ENCODE results near the gene CYB5A. TPM values are rescaled to one million over a fixed set of nuclear protein-coding genes. Genes with fewer than 3 reads are reported as not detected.

Gene CYB5A
- total RNA-seq, 1 donor from 2014 or later = 57.2 TPM

GRCh38 chr18:74255131-74255616 is 36.6 kb downstream of the CYB5A start:
- DNase-seq (ENCODE audit: low spot score) = peak; percentile 76
- intact Hi-C loops (cut with DNase I) = loop anchor here (5.0 kb wide), 1 partner anchor 37 kb away; the partner anchor contains the start of gene CYB5A

- intact Hi-C loops (cut with DNase I) = no loop called here
Measured at GRCh38 chr18:74252039-74252395, 39.7 kb downstream of the CYB5A start.

DNA sequence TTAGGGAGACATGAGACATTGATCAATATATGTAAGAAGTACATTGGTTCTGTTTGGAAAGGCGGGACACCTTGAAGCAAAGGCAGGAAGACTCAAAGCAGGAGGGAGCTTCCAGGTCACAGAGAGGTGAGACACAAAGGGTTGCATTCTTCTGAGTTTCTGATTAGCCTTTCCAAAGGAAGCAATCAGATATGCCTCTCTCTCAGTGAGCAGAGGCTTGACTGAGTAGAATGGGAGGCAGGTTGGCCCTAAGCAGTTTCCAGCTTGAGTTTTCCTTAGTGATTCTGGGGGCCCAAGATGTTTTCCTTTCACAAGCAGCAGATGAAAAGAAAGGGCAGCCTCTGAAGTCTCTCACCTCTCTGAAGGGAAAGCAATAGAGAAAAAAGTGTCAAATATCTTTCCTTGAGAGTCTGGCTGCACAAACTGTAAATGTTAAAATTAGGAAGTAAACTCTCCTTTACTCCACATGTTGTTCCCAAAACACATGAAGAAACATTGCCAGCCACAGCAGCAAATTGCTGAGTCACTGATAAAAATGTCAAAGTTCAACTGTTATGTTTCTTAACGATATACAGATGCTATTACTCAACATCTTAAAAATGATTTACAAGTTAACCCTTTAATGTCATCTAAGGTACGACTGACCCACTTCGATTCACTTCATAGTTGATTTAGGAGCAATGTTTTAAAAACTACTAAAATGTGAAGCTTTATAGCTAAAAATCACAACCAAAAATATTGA is 40.3 kb downstream of the CYB5A start:
- intact Hi-C loops (cut with DNase I) = no loop called here
- no peak for DNase-seq (ENCODE audit: low spot score)

More at GRCh38 chr18:74252039-74252395, 39.7 kb downstream of the CYB5A start:
- no peak for DNase-seq (ENCODE audit: low spot score)

- no peak for DNase-seq (ENCODE audit: low spot score)
- intact Hi-C loops (cut with DNase I) = no loop called here
Measured at GRCh38 chr18:74250131-74250530, 41.6 kb downstream of the CYB5A start.

- intact Hi-C loops (cut with DNase I) = no loop called here
- DNase-seq (ENCODE audit: low spot score) = no peak
Measured at GRCh38 chr18:74249181-74249968, 42.4 kb downstream of the CYB5A start.

GRCh38 chr18:74248595-74248994 is 43.2 kb downstream of the CYB5A start:
- DNase-seq (ENCODE audit: low spot score) = no peak
- intact Hi-C loops (cut with DNase I) = no loop called here

GRCh38 chr18:74248189-74248588 is 43.6 kb downstream of the CYB5A start:
- DNase-seq (ENCODE audit: low spot score) = no peak
- intact Hi-C loops (cut with DNase I) = no loop called here

DNA sequence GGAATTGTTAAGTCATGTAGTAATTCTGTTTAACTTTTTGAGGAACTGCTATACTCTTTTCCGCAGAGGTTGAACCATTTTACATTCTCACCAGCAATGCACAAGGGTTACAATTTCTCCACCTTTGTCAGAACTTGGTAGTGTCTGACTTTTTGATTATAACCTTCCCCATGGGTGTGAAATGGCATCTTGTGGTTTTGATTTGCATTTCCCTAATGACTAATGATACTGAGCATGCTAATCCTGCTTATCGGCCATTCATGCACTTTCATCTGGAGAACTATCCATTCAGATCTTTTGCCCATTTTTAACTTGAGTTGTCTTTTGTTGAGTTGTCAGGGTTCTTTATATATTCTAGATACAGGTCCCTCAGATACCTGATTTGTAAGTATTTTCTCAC is 47.2 kb downstream of the CYB5A start:
- no peak for DNase-seq (ENCODE audit: low spot score)
- intact Hi-C loops (cut with DNase I) = no loop called here

- DNase-seq (ENCODE audit: low spot score) = no peak
- intact Hi-C loops (cut with DNase I) = loop anchor here (2.0 kb wide), 1 partner anchor 100 kb away; no protein-coding TSS in a partner anchor
Measured at GRCh38 chr18:74243127-74243526, 48.6 kb downstream of the CYB5A start.

DNA sequence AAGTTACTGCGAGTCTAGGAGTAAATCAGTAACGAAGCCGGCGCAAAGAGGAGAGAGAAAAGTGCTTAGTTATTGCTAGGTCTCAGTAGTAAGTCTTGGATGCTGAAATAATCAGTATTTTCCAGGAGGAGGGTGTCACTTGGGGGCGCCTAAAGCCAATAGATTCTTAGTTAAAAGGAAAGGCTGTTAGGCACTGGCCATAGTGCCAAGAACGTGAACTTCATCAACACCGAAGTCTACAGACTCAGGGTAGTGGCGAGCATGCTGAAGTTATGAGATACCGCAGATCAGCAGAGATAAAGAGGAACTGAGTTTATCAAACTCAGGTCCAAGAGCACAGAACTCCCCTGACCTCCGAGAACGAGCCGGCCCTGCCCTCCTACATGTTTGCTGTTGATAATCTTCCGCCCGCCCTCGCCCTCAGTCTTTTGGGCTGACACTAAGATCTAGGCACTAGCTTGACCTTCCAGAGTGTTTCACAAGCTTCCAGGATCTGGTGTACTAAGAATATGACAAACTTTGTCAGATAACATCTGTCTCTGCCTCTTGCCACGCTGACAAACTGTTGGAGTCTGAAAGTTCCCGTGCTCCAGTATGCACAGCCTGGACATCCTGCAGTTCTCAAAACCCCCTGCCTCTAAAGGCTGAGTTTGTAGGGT is 49.2 kb downstream of the CYB5A start:
- intact Hi-C loops (cut with DNase I) = loop anchor here (2.0 kb wide), 1 partner anchor 100 kb away; no protein-coding TSS in a partner anchor
- no peak for DNase-seq (ENCODE audit: low spot score)

DNA sequence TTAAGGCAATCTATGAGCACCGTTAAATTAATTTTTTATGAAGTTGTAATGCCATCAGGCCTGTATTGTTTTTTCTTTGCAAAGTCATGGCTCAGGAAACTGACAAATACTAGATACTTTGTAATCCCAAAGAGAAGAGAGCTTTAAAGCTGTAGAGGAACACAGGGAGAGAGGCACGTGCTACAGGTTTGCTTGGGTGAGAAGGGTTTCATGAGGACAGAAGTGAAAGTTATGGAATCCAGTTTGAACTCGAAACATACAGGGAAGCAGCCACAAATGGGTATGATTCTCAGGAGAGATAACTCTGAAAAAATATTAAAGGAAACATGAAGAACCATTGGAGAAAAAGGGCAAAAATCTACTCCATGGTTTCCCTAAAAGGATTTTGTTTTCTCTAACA is 49.8 kb downstream of the CYB5A start:
- intact Hi-C loops (cut with DNase I) = loop anchor here (2.0 kb wide), 1 partner anchor 101 kb away; no protein-coding TSS in a partner anchor

GRCh38 chr18:74241426-74241825 is 50.3 kb downstream of the CYB5A start:
- intact Hi-C loops (cut with DNase I) = no loop called here
- DNase-seq (ENCODE audit: low spot score) = no peak

More for the DNA sequence above, 49.8 kb downstream of the CYB5A start:
- DNase-seq (ENCODE audit: low spot score) = no peak

DNA sequence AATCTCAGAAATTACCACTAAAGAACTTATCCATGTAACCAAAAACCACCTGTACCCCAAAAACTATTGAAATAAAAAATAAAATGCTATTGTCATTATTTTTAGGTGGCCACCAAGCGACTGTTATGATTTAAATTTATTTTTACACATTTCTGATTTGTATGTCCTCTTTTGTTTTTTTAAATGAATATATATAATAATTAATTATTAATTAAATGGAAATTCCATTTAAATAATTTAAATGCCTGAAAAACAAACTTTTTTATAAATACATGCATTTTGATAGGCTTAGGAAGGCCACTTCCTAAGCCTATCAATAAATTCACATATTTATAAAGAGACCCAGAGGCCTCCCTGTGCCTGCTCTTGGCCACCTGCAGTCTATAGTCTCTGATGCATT is 52.2 kb downstream of the CYB5A start:
- intact Hi-C loops (cut with DNase I) = no loop called here
- no peak for DNase-seq (ENCODE audit: low spot score)

GRCh38 chr18:74234326-74235171 is 57.2 kb downstream of the CYB5A start:
- no peak for DNase-seq (ENCODE audit: low spot score)

DNA sequence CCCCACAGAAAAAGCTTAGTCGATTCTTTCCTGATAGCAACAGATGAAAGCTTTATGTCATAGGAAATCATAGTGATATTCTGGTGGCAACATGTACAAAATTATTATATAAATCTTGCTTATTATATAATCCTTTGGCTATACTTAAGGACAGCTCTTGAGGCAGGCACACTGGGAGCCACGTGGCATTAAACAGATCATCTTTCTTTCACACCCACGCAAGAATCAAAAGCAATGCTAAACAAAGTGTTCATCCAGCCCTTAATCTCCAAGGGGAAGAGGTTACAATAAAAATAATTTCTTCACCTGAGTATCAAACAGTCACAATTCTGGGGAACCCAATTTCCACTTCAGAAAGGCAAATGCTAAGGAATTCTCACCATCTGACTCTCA is 57.8 kb downstream of the CYB5A start:
- intact Hi-C loops (cut with DNase I) = no loop called here
- no peak for DNase-seq (ENCODE audit: low spot score)

More at GRCh38 chr18:74234326-74235171, 57.2 kb downstream of the CYB5A start:
- intact Hi-C loops (cut with DNase I) = no loop called here

- intact Hi-C loops (cut with DNase I) = no loop called here
- no peak for DNase-seq (ENCODE audit: low spot score)
Measured at GRCh38 chr18:74230922-74231714, 60.6 kb downstream of the CYB5A start.

GRCh38 chr18:74229891-74230290 is 61.9 kb downstream of the CYB5A start:
- intact Hi-C loops (cut with DNase I) = no loop called here

GRCh38 chr18:74229005-74229404 is 62.8 kb downstream of the CYB5A start:
- DNase-seq (ENCODE audit: low spot score) = no peak
- intact Hi-C loops (cut with DNase I) = no loop called here

More at GRCh38 chr18:74229891-74230290, 61.9 kb downstream of the CYB5A start:
- no peak for DNase-seq (ENCODE audit: low spot score)

All from cardiac septum (tissue), 1 donor.